OCI-LY1 (cell line): ENCODE results near the gene INTS13.

ENCODE experiments used
- CTCF ChIP-seq: fragments of 200-600 bp; sonication (generic), shearing (Covaris generic); IDR thresholded peaks from 2 replicates; pipeline ENCODE4 v1.5.1; 2017; ENCODE audit warnings: mild to moderate bottlenecking, antibody characterized with exemption, low read length, moderate library complexity, mixed read lengths
- EZH2 ChIP-seq: fragments of 200-600 bp; sonication (generic), shearing (Covaris generic); IDR thresholded peaks from 2 replicates; pipeline ENCODE4 v1.8.0; 2017; ENCODE audit warnings: borderline replicate concordance, mixed run types, mild to moderate bottlenecking, antibody characterized with exemption, low read length, moderate library complexity, mixed read lengths

- TF ChIP-seq CTCF (no peak), EZH2 (no peak)
Observed at GRCh38 chr12:26978801-26979200, 41.0 kb upstream of the INTS13 start.
